Measurements from ENCODE around the gene PPP1R9A.

PPP1R9A gene

DNA sequence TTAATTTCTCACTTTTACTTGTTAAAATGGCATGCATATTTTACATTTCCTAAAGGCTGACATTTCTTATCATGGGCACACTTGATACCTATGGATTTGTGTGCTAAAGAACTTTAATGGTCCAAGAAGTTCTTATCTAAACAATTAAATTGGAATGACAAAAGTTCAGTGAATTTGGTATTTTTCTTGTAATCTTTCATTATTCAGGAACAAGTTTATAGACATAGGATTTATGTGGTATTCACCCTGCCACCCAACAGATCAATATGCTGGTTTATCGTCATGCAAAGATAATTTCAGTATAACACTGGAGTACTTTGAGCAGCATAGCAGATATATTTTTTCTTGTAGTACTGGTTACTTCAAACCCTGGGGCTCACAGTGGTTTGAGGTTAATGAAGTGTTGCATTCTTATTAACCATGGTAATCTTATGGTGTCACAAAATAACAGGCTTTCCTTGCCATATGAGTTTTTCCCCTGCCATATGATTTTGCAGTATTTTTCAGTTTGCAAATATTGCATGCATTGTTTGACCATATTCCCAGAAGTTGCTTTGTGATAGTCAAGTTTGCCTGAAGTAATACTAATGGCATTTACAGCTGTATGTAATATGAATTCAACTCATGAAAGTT lies 148.8 kb downstream of the PPP1R9A start:
- H3K27me3 ChIP-seq (ENCODE audit: control insufficient read depth, insufficient read depth, low read length) = no peaks in the 10 kb centered on the region
- H3K79me2 ChIP-seq = peaks cover 4% of the 10 kb centered on the region
- peaks cover 5% of the 10 kb centered on the region for H3K4me1 ChIP-seq
- H3K4me2 ChIP-seq (ENCODE audit: low read length) = no peak overlapping the region
- TF ChIP-seq, protein P1, sequence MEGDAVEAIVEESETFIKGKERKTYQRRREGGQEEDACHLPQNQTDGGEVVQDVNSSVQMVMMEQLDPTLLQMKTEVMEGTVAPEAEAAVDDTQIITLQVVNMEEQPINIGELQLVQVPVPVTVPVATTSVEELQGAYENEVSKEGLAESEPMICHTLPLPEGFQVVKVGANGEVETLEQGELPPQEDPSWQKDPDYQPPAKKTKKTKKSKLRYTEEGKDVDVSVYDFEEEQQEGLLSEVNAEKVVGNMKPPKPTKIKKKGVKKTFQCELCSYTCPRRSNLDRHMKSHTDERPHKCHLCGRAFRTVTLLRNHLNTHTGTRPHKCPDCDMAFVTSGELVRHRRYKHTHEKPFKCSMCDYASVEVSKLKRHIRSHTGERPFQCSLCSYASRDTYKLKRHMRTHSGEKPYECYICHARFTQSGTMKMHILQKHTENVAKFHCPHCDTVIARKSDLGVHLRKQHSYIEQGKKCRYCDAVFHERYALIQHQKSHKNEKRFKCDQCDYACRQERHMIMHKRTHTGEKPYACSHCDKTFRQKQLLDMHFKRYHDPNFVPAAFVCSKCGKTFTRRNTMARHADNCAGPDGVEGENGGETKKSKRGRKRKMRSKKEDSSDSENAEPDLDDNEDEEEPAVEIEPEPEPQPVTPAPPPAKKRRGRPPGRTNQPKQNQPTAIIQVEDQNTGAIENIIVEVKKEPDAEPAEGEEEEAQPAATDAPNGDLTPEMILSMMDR (IDR thresholded peaks at IDR 0.05) = no peak
- no peak overlapping the region for H3K9ac ChIP-seq
- no peaks in the 10 kb centered on the region for H3K9me3 ChIP-seq (ENCODE audit: control insufficient read depth, low read length)
- H2AFZ ChIP-seq = no peak overlapping the region
- no peak overlapping the region for H3K4me3 ChIP-seq (ENCODE audit: low read depth, low read length)
- no peak overlapping the region for H3K27ac ChIP-seq
- no peaks in the 10 kb centered on the region for H3K36me3 ChIP-seq (ENCODE audit: control insufficient read depth, insufficient read depth, low read length)

DNA sequence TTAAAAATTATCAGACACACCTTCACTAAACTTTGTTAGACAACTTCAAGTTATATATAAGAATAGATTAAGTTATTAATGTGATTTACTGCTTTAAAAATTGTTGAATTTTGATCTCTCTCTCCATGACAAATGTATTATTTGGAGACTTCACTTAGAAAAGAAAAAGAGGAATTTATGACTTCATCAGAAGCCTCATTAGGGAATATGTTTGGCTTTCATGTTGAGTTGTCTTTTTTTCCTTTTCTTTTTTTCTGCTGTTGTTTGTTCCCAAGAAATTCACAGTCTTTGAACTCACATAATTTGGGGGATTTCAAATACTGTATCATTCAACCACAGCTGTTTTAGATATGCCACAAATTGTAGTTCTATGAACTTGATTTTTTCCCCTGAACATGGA lies 149.5 kb downstream of the PPP1R9A start:
- peaks cover 2% of the 10 kb centered on the region for H3K79me2 ChIP-seq
- H3K27ac ChIP-seq = no peak overlapping the region
- H3K4me2 ChIP-seq (ENCODE audit: low read length) = no peak overlapping the region
- H3K4me1 ChIP-seq = peaks cover 5% of the 10 kb centered on the region
- H3K36me3 ChIP-seq (ENCODE audit: control insufficient read depth, insufficient read depth, low read length) = no peaks in the 10 kb centered on the region
- no peaks in the 10 kb centered on the region for H3K27me3 ChIP-seq (ENCODE audit: control insufficient read depth, insufficient read depth, low read length)
- TF ChIP-seq, protein P1 (IDR thresholded peaks at IDR 0.05) = no peak
- no peak overlapping the region for H3K9ac ChIP-seq
- no peaks in the 10 kb centered on the region for H3K9me3 ChIP-seq (ENCODE audit: control insufficient read depth, low read length)
- no peak overlapping the region for H3K4me3 ChIP-seq (ENCODE audit: low read depth, low read length)
- H2AFZ ChIP-seq = no peak overlapping the region

GRCh38 chr7:95059842-95060313 lies 152.5 kb downstream of the PPP1R9A start:
- Histone ChIP-seq H3K79me2 (no peaks in the 10 kb centered on the region), H3K4me1 (peaks cover 5% of the 10 kb centered on the region), H3K27me3 (ENCODE audit: control insufficient read depth, insufficient read depth, low read length) (no peaks in the 10 kb centered on the region), H3K4me2 (ENCODE audit: low read length) (no peak overlapping the region), H3K4me3 (ENCODE audit: low read depth, low read length) (no peak overlapping the region), H2AFZ (no peak overlapping the region), H3K9ac (no peak overlapping the region), H3K27ac (no peak overlapping the region), H3K9me3 (ENCODE audit: control insufficient read depth, low read length) (no peaks in the 10 kb centered on the region), H3K36me3 (ENCODE audit: control insufficient read depth, insufficient read depth, low read length) (no peaks in the 10 kb centered on the region)
- TF ChIP-seq, protein P1 (IDR thresholded peaks at IDR 0.05) = no peak

DNA sequence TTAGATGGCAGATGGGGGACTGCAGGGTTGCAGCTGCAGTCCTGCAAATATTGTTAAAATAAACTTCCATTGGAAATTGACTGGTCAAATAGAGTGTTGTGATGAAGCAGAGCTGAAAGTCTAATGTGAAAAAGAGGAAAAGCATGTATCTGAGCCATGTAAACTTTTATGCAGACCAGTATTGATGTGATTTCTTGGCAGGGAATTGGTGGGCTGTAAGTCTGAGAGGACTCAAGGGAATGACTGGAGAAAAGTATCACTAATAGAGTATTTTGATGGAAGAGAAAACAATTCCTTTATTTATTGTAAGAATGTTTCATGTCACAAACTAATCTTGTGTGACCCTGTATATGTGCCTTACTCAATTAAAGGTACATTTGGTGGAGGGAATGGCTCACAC lies 155.5 kb downstream of the PPP1R9A start:
- TF ChIP-seq, protein P1 (IDR thresholded peaks at IDR 0.05) = no peak
- Histone ChIP-seq H3K79me2 (no peaks in the 10 kb centered on the region), H3K9me3 (ENCODE audit: control insufficient read depth, low read length) (no peaks in the 10 kb centered on the region), H3K27ac (no peak overlapping the region), H3K27me3 (ENCODE audit: control insufficient read depth, insufficient read depth, low read length) (no peaks in the 10 kb centered on the region), H3K4me3 (ENCODE audit: low read depth, low read length) (no peak overlapping the region), H3K4me1 (peaks cover 5% of the 10 kb centered on the region), H3K36me3 (ENCODE audit: control insufficient read depth, insufficient read depth, low read length) (no peaks in the 10 kb centered on the region), H3K9ac (no peak overlapping the region), H3K4me2 (ENCODE audit: low read length) (no peak overlapping the region), H2AFZ (no peak overlapping the region)

Data from parathyroid adenoma (tissue), 2 donors.